HG02610 (cell line): ENCODE data around the gene HFM1.
"Not testable (repeated sequence)": the region's sequence is repeated elsewhere in the genome, so short reads cannot be mapped to it uniquely, and the experiment has no call there.

Source experiments
- ATAC-seq: cut with Tn5 transposase; IDR thresholded peaks from one replicate; pipeline ENCODE4 v1.9.1; 2021; ENCODE audit warnings: mild to moderate bottlenecking, moderate library complexity; ENCODE audit not compliant: unreplicated experiment

HFM1 gene

GRCh38 chr1:91381844-91382243 lies 22.8 kb downstream of the HFM1 start:
- ATAC-seq, result no peak

GRCh38 chr1:91374086-91374485 lies 30.6 kb downstream of the HFM1 start:
- no peak for ATAC-seq

DNA sequence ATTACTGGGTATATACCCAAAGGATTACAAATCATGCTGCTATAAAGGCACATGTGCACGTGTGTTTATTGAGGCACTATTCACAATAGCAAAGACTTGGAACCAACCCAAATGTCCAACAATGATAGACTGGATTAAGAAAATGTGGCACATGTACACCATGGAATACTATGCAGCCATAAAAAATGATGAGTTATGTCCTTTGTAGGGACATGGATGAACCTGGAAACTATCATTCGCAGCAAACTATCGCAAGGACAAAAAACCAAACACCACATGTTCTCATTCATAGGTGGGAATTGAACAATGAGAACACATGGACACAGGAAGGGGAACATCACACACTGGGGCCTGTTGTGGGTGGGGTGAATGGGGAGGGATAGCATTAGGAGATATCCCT lies 32.4 kb downstream of the HFM1 start:
- ATAC-seq, result not testable (repeated sequence)

GRCh38 chr1:91349524-91349923 lies 55.1 kb downstream of the HFM1 start:
- no peak for ATAC-seq

GRCh38 chr1:91346824-91347223 lies 57.8 kb downstream of the HFM1 start:
- ATAC-seq, result no peak

DNA sequence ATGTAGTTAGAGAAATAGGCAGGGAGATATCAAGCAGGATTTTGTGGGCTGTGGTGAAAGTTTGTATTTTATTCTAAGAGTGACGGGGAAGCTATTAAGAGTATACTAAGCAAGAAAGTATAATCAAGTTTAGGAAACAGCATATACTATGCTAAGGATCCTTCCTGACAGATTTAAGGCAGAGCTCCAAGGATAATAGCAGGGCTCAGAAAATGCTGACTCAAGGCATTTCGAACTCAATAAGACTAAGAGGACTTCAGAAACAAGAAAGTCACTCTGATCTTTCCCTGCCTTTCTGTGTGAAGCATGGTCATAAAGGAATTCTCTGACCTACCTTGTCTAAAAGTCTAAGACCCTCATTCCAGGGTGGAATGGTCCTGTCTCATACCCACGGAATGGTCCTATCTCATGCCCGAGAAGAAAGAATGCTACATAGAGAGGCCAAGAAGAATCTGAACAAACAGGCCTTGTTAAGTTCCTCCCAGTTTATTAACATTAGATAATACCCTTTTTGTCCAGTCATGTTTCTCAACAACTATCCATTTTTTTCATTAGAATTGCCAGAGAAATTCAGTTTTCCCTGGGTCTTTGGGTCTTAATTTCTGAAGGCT lies 59.1 kb downstream of the HFM1 start:
- no peak for ATAC-seq

DNA sequence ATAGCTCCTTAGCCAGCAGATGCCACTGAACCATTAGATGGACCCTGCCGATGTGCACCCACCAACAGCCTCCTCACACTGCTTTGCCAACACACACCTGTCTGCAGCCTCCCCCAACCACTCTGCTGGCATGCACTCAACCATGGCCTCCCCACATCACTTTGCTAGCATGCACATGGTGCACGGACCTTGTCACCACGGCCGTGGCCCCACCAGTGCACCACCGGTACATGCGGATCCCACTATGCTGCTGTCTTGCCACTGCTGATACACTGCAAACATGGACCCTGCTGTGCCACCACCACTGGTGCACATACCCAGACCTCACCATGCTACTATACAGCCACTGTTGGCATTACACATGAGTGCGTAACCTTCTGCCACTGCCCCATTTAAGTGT lies 66.1 kb downstream of the HFM1 start:
- no peak for ATAC-seq

- ATAC-seq, result no peak
Measured at GRCh38 chr1:91335603-91336002, 69.0 kb downstream of the HFM1 start.

DNA sequence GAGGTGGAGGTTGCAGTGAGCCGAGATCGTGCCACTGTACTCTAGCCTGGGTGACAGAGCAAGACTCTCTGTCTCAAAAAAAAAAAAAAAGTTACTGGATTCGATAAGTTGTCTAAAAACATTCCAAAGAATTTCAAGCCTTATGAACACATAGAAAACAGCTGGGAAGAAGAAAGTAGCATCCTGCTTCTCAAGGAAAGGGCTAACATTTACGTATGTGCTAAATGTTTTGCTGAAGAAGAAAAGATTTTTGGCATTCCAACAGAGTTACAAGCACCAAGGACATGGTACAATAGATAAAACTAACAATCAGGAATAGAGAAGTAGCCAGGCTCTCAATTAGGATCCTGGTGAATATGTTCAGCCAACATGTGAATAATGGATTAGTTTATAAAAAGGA lies 69.8 kb downstream of the HFM1 start:
- no peak for ATAC-seq

DNA sequence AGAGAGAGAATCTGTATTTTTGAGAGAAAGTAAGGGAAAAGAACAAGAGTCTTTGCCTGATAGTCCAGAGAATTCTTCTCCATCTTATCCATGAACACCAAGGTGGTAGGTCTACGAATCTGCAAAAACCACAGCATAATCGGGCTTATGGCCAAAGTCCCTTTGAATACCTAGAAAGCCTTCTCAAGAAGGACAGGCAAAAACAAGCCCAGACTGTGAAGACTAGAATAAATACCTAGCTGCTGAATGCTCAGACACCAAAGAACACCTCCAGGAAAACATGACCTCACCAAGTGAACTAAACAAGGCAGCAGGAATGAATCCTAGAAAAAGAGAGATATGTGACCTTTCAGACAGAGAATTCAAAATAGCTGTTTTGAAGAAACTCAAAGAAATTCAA lies 79.2 kb downstream of the HFM1 start:
- ATAC-seq, result no peak

DNA sequence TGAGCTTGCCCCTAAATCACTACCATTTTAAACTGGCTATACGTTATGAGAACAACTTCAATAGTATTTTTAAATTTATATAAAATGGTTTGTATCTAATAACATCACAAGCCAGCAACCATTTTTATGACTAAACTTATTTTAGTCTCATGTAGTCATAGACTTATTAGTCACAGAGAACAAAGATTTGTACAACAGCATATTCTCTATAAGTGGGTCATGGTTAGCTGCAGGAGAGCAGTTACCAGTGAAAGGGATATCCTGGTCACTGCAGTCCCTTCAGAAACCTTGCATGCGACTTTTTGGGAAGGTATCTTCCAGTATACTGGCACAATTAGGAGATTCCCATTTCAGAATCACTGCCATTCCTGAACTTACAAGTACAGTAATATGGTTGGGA lies 90.0 kb downstream of the HFM1 start:
- ATAC-seq, result no peak

- no peak for ATAC-seq
Measured at GRCh38 chr1:91311672-91312071, 93.0 kb downstream of the HFM1 start.

GRCh38 chr1:91308544-91308943 lies 96.1 kb downstream of the HFM1 start:
- ATAC-seq, result no peak

DNA sequence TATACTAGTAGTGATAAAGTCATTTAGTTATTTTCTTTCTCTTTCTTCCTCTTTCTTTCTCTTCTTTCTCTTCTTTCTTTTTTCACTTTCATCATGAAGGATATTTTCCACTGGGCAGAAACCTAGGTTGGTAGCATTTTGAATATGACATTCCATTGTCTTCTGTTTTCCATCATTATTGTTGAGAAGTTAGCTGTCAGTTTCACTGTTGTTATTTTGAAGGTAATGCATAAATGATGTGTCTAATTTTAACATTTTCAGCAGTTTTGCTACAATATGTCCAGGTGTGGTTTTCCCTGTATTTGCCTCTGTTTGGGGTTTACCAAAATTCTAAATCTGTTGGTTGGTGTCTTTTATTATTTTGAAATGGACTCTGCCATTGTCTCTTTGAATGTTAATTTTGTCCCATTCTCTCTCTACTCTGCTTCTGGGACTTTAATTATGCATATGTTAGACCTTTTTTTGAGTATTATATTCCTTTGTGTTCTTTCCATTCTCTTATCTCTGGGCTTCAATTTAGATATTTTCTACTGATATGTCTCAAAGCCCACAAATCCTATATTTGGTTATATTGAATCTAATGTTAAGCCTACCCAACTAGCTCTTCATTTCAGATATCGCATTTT lies 96.7 kb downstream of the HFM1 start:
- ATAC-seq, result no peak

DNA sequence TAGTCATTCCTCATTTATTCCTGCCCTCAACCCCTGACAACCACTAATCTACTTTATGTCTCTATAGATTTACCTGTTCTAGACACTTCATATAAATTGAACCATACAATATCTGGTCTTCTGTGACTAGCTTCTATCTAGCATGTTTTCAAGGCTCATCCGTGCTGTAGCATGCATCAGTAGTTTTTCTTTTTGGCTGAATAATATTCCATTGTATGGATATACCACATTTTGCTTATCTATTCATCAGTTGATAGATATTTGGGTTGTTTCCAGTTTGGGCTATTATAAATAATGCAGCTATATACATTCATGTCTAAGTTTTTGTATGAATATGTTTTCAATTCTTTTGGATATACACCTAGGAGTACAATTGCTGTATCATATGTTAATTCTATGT lies 101.5 kb downstream of the HFM1 start:
- no peak for ATAC-seq

DNA sequence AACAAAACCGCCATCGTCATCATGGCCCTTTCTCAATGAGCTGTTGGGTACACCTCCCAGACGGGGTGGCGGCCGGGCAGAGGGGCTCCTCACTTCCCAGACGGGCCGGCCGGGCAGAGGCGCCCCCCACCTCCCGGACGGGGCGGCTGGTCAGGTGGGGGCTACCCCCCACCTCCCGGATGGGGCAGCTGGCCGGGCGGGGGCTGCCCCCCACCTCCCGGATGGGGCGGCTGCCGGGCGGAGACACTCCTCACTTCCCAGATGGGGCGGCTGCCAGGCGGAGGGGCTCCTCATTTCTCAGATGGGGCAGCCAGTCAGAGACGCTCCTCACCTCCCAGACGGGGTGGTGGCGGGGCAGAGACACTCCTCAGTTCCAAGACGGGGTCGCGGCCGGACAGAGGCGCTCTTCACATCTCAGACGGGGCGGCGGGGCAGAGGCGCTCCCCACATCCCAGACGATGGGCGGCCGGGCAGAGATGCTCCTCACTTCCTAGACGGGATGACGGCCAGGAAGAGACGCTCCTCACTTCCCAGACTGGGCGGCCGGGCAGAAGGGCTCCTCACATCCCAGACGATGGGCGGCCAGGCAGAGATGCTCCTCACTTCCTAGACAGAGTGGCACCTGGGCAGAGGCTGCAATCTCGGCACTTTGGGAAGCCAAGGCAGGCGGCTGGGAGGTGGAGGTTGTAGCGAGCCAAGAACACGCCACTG lies 115.6 kb downstream of the HFM1 start:
- not testable (repeated sequence) for ATAC-seq

DNA sequence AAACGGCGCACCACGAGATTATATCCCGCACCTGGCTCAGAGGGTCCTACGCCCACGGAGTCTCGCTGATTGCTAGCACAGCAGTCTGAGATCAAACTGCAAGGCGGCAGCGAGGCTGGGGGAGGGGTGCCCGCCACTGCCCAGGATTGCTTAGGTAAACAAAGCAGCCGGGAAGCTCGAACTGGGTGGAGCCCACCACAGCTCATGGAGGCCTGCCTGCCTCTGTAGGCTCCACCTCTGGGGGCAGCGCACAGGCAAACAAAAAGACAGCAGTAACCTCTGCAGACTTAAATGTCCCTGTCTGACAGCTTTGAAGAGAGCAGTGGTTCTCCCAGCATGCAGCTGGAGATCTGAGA lies 117.7 kb downstream of the HFM1 start:
- ATAC-seq, result not testable (repeated sequence)

- not testable (repeated sequence) for ATAC-seq
Measured at GRCh38 chr1:91286259-91286961, 118.2 kb downstream of the HFM1 start.

- ATAC-seq, result no peak
Measured at GRCh38 chr1:91283421-91283726, 121.3 kb downstream of the HFM1 start.

DNA sequence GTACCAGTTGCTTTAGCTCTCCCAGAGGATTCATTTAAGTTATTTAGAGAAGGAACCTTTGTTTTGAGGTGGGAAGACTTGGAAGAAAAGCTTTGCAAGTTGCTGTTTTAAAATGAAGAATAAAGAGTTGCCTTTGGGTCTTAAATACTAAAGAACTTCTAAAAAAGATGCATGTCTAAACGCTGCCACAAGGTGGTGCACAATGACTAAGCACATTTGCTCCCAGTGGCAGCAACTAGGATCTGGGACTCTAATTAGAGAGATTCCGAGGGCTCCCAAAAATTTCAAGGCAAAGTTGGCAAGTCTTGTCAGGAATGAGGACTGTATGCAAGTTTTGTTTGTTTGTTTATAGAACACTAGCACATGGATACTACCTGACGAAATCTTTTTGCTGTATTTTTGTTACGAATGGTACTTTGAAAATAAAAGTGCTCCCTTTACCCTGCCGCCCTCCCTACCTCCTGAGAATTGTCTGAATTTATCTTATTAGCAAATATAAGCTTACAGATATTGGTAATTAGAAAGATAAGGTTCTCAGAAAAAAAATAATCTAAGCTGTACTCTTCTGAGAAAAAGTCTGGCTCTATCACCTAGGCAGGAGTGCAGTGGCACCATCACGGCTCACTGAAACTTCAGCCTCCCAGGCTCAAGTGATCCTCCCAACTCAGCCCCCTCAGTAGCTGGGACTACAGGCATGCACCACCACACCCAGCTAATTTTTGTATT lies 121.8 kb downstream of the HFM1 start:
- no peak for ATAC-seq

DNA sequence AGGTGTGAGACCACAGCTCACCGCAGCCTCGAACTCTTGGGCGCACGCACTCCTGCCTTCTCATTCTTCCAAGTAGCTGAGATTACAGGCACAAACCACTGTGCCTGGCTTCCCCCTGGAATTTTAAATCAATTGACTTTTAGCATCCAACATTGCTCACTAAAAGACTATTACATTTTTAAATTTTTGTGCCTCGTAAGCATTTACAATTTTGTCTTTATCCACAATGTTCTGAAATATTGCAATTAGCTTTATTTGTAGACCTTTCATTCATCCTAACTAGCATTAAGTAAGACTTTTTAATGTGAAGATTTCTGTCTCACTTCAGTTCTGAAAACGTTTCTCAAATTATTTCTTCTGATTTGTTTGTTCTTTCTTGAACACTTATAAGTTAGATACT lies 122.9 kb downstream of the HFM1 start:
- no peak for ATAC-seq
